GM12878 (cell line): ENCODE results near the gene FOSB. TPM values are rescaled to one million over a fixed set of nuclear protein-coding genes. Genes with fewer than 3 reads are reported as not detected.

Experiments used
- ATAC-seq: fragments of 200-7000 bp; cut with Tn5 transposase; 3 replicates; pipeline ENCODE4 v1.9.1; 2020; ENCODE audit warnings: mild to moderate bottlenecking, moderate library complexity
- BruUV-seq: library from RNA; stranded (reverse); fragments of 400-500 nt; replicated peaks from 2 replicates; lab custom pipeline; 2021; lab: Mats Ljungman, UMichigan
- CTCF ChIA-PET: fragments of 300-600 bp; sonication (Branson Sonifier 250); formaldehyde crosslinking; extraction: SDS; loops from one replicate; lab custom pipeline; 2021; ENCODE audit warnings: inconsistent platforms; lab: Yijun Ruan, JAX
- POLR2A ChIA-PET: fragments of 350-600 bp; formaldehyde crosslinking; extraction: SDS; loops from one replicate; lab custom pipeline; 2021; ENCODE audit warnings: inconsistent platforms; lab: Charles Lee
- RAD21 ChIA-PET: fragments of 300-600 bp; sonication (Branson Sonifier 250); formaldehyde crosslinking; loops from one replicate; lab custom pipeline; 2023; ENCODE audit warnings: antibody characterized with exemption; ENCODE audit not compliant: unreplicated experiment; lab: Charles Lee
- SMC1A ChIA-PET: fragments of 300-600 bp; sonication (Branson Sonifier 250); formaldehyde crosslinking; loops from one replicate; lab custom pipeline; 2023; ENCODE audit not compliant: unreplicated experiment, uncharacterized antibody; lab: Charles Lee
- DNase-seq: peaks from one replicate; pipeline ENCODE4 v3.0.0-alpha.2; 2011; ENCODE audit warnings: low read depth, low spot score
- FAIRE-seq: peaks from 3 replicates; lab custom pipeline; 2011; peaks lifted over from hg19 to GRCh38; lab: Jason Lieb, UNC
- H2AFZ ChIP-seq: 2 replicates; pipeline ENCODE4 v1.6.0; 2011; ENCODE audit warnings: low read depth, low read length, control low read depth; ENCODE audit not compliant: control insufficient read depth
- H3K27ac ChIP-seq: 2 replicates; pipeline ENCODE4 v1.5.1; 2011; ENCODE audit warnings: control low read depth; ENCODE audit not compliant: control insufficient read depth, insufficient read depth
- H3K27me3 ChIP-seq, 2 experiments: replicated peaks in 1 of 2; 2 replicates each; pipeline versions ENCODE4 v1.6.0 to v1.6.1; 2011; ENCODE audit warnings: low read length in 1 of 2; ENCODE audit not compliant: control insufficient read depth in 2 of 2, insufficient read depth in 2 of 2
- H3K36me3 ChIP-seq, 2 experiments: 2 replicates each; pipeline ENCODE4 v1.5.1; 2011; ENCODE audit warnings: low read length in 1 of 2; ENCODE audit not compliant: control insufficient read depth in 2 of 2, insufficient read depth in 2 of 2
- H3K4me1 ChIP-seq: 2 replicates; pipeline ENCODE4 v1.6.1; 2011; ENCODE audit warnings: mild to moderate bottlenecking, low read length, moderate library complexity, mixed read lengths; ENCODE audit not compliant: control insufficient read depth, insufficient read depth
- H3K4me2 ChIP-seq: 2 replicates; pipeline ENCODE4 v1.6.0; 2011; ENCODE audit warnings: control low read depth; ENCODE audit not compliant: control insufficient read depth, insufficient read depth
- H3K4me3 ChIP-seq: fragments of 200-600 bp; sonication (generic); 2 replicates; pipeline ENCODE4 v1.5.1; 2016
- H3K79me2 ChIP-seq: 2 replicates; pipeline ENCODE4 v1.6.0; 2011; ENCODE audit warnings: low read length; ENCODE audit not compliant: control insufficient read depth, insufficient read depth
- H3K9ac ChIP-seq: 2 replicates; pipeline ENCODE4 v1.8.0; 2011; ENCODE audit warnings: low read length, control low read depth, mixed read lengths; ENCODE audit not compliant: control insufficient read depth, insufficient read depth
- H3K9me3 ChIP-seq: replicated peaks from 3 replicates; pipeline ENCODE4 v1.5.1; 2011; ENCODE audit warnings: mild to moderate bottlenecking, low read length; ENCODE audit not compliant: control insufficient read depth, insufficient read depth
- H4K20me1 ChIP-seq: 2 replicates; pipeline ENCODE4 v1.6.0; 2011; ENCODE audit not compliant: control insufficient read depth, insufficient read depth
- CBX5 ChIP-seq: sonication (generic); IDR thresholded peaks from 2 replicates; pipeline ENCODE4 v1.6.1; 2016; ENCODE audit warnings: low read depth, moderate library complexity, mild to moderate bottlenecking, inconsistent platforms
- GABPA ChIP-seq: IDR thresholded peaks from 2 replicates; pipeline ENCODE4 v1.6.1; 2014; ENCODE audit warnings: antibody characterized with exemption, low read depth, mild to moderate bottlenecking, inconsistent platforms
- HDGF ChIP-seq: fragments of 450-650 bp; IDR thresholded peaks from 2 replicates; pipeline ENCODE4 v1.6.1; 2016; ENCODE audit warnings: antibody characterized with exemption
- MTA2 ChIP-seq: fragments of 450-650 bp; IDR thresholded peaks from 2 replicates; pipeline ENCODE4 v1.6.1; 2016; ENCODE audit warnings: low read depth, mild to moderate bottlenecking, moderate library complexity
- NFYA ChIP-seq: IDR thresholded peaks from 2 replicates; pipeline ENCODE4 v1.6.1; 2011; ENCODE audit warnings: low read depth, mild to moderate bottlenecking, low read length, improper control_type of control experiment, borderline replicate concordance
- NR2C2 ChIP-seq: IDR thresholded peaks from 2 replicates; pipeline ENCODE4 v1.6.1; 2011; ENCODE audit warnings: borderline replicate concordance, low read depth; ENCODE audit not compliant: control insufficient read depth, insufficient read length
- SMC3 ChIP-seq: IDR thresholded peaks from 2 replicates; pipeline ENCODE4 v1.6.1; 2011; ENCODE audit warnings: low read length, improper control_type of control experiment, borderline replicate concordance
- SP1 ChIP-seq: IDR thresholded peaks from one replicate; pipeline ENCODE4 v1.6.1; 2011; ENCODE audit warnings: low read depth, low read length
- SUZ12 ChIP-seq: fragments of 200-600 bp; sonication (generic); IDR thresholded peaks from one replicate; pipeline ENCODE4 v1.6.1; 2018; ENCODE audit warnings: antibody characterized with exemption, mild to moderate bottlenecking; ENCODE audit not compliant: unreplicated experiment
- USF1 ChIP-seq: IDR thresholded peaks from 2 replicates; pipeline ENCODE4 v1.6.1; 2011; ENCODE audit warnings: borderline replicate concordance, low read depth, mild to moderate bottlenecking, moderate library complexity, mixed read lengths, low read length; ENCODE audit not compliant: insufficient read depth; ENCODE audit errors: extremely low read length
- YBX1 ChIP-seq: fragments of 450-650 bp; IDR thresholded peaks from 2 replicates; pipeline ENCODE4 v1.6.1; 2016; ENCODE audit warnings: antibody characterized with exemption
- ZBED1 ChIP-seq: IDR thresholded peaks from 2 replicates; pipeline ENCODE4 v1.6.1; 2016; ENCODE audit warnings: borderline replicate concordance
- ZNF217 ChIP-seq: fragments of 450-650 bp; IDR thresholded peaks from 2 replicates; pipeline ENCODE4 v1.6.1; 2017; ENCODE audit warnings: antibody characterized with exemption, mild to moderate bottlenecking
- ZNF274 ChIP-seq: IDR thresholded peaks from one replicate; pipeline ENCODE4 v1.8.0; 2011; ENCODE audit not compliant: insufficient read length, insufficient read depth
- WGBS: methylation state at CpG from one replicate; pipeline ENCODE4 v1.1.6; 2016; ENCODE audit warnings: low lambda C conversion rate; ENCODE audit not compliant: insufficient replicate concordance, insufficient coverage; ENCODE audit errors: missing lambda C conversion rate; 5-methylcytosine and 5-hydroxymethylcytosine counted together
- in situ Hi-C: fragments of 300-500 bp; cut with MboI; formaldehyde crosslinking; loops from 9 replicates; pipeline ENCODE4 v1.14.3; 2018; ENCODE audit warnings: mixed read lengths
- intact Hi-C: fragments of 100-400 bp; cut with micrococcal nuclease; formaldehyde crosslinking; loops from one replicate; pipeline ENCODE4 v1.14.2; 2022; ENCODE audit not compliant: unreplicated experiment
- polyA plus RNA-seq, 11 experiments: library from polyadenylated mRNA; depleted of rRNA in 4 of 11; unstranded in 6 of 11; stranded (reverse) in 5 of 11; fragments of >200 nt; fragmentation: Nextera tagmentation in 4 of 11; fragmentation: Illumina TruSeq in 1 of 11; extraction: Ambion mirVana in 4 of 11; extraction: Trizol in 1 of 11; gene quantifications; 1 replicate in 1 of 11; 2 replicates in 10 of 11; pipeline versions ENCODE4 v1.2.1 to v1.2.3, GENCODE V29; 2011 to 2016; ENCODE audit warnings: inconsistent platforms in 2 of 11, missing spikeins in 2 of 11, low read depth in 1 of 11
- total RNA-seq, 4 experiments: library from RNA; depleted of rRNA in 3 of 4; stranded (reverse); fragments of >200 nt in 3 of 4; fragmentation: Illumina TruSeq in 1 of 4; extraction: Trizol in 1 of 4; gene quantifications; 2 replicates each; pipeline versions ENCODE4 v1.2.1 to v1.2.3, GENCODE V29; 2013 to 2021

The FOSB gene
- total and polyA plus RNA-seq, 10 of the 15 experiments (the other 5 are each of a cell fraction or from before 2014, with no cell fraction given): 0.06 to 0.56 (median 0.26) TPM

GRCh38 chr19:45448887-45449299 is 18.9 kb upstream of the FOSB start:
- SMC1A ChIA-PET: interaction anchor here (2.0 to 6.0 kb wide), 2 partner anchors 19 to 30 kb away, joined by 15 to 52 read pairs; partner anchors contain the start of gene FOSB
- Histone ChIP-seq H2AFZ (no peak overlapping the region), H3K9ac (no peak overlapping the region), H3K9me3 (no peaks in the 10 kb centered on the region), H3K4me2 (no peak overlapping the region), H3K4me1 (peaks cover 28% of the 10 kb centered on the region), H3K36me3 (no peaks in the 10 kb centered on the region), H3K27me3 (no peaks in the 10 kb centered on the region), H4K20me1 (no peaks in the 10 kb centered on the region), H3K27ac (no peak overlapping the region), H3K79me2 (peaks cover 3% of the 10 kb centered on the region; the same call in 1 of the 2 replicates), H3K4me3 (no peak overlapping the region)
- 70% methylated on average over 7 of the region's 7 CpGs for WGBS
- intact Hi-C loops: no loop called here
- RAD21 ChIA-PET: interaction anchor here (1.7 to 4.2 kb wide), 3 partner anchors 18 to 37 kb away, joined by 5 to 25 read pairs (median 6); no protein-coding TSS in a partner anchor
- CTCF ChIA-PET: interaction anchor here (1.1 to 6.4 kb wide), 7 partner anchors 10 to 46 kb away, joined by 3 to 176 read pairs (median 12); partner anchors contain the start of genes ERCC1 and FOSB
- no TSS peak for BruUV-seq
- FAIRE-seq (no peak), ATAC-seq (no peak), DNase-seq (no peak)
- in situ Hi-C loops: no loop called here
- TF ChIP-seq SMC3 (no peak), HDGF (no peak), MTA2 (no peak), YBX1 (no peak), CBX5 (no peak), ZNF274 (no peak), ZNF217 (no peak), USF1 (no peak), GABPA (no peak), SUZ12 (no peak), ZBED1 (no peak), SP1 (no peak), NFYA (no peak), NR2C2 (no peak)
- POLR2A ChIA-PET: interaction anchor here (1.2 to 1.4 kb wide), 3 partner anchors 18 to 30 kb away, joined by 3 to 8 read pairs (median 5); no protein-coding TSS in a partner anchor
